H1 (cell line): ENCODE data around the gene PPP1R9A. TPM values are rescaled to one million over a fixed set of nuclear protein-coding genes. Genes with fewer than 3 reads are reported as not detected.

ENCODE experiments used
- CHD1 ChIP-seq: IDR thresholded peaks from 2 replicates; pipeline ENCODE4 v1.6.1; 2012; ENCODE audit warnings: low read depth, low read length, improper control_type of control experiment
- GABPA ChIP-seq: IDR thresholded peaks from 2 replicates; pipeline ENCODE4 v1.6.1; 2011; ENCODE audit warnings: mild to moderate bottlenecking, low read length, moderate library complexity, borderline replicate concordance; ENCODE audit not compliant: insufficient read depth
- SP2 ChIP-seq: IDR thresholded peaks from 2 replicates; pipeline ENCODE4 v1.6.1; 2012; ENCODE audit warnings: mild to moderate bottlenecking, low read length, inconsistent platforms
- YY1 ChIP-seq: IDR thresholded peaks from 2 replicates; pipeline ENCODE4 v1.6.1; 2011; ENCODE audit warnings: low read depth, mild to moderate bottlenecking, low read length
- polyA plus RNA-seq, 7 experiments: library from polyadenylated mRNA; depleted of rRNA in 3 of 7; stranded (reverse) in 5 of 7; unstranded in 2 of 7; fragments of >200 nt in 5 of 7; fragments of 200-250 nt in 2 of 7; gene quantifications; 1 replicate in 5 of 7; 2 replicates in 1 of 7; 4 replicates in 1 of 7; pipeline versions ENCODE4 v1.2.1 to v1.2.3, GENCODE V29; 2011 to 2013; ENCODE audit warnings: missing spikeins in 2 of 7, mixed read lengths in 2 of 7
- total RNA-seq: library from RNA; stranded (reverse); fragmentation: NEBNext Ultra II Directional; extraction: Animal tissue kit (Norgen Biotek cat#: 25700); gene quantifications from 2 replicates; pipeline ENCODE4 v1.2.1, GENCODE V29; 2021

The PPP1R9A gene
- total and polyA plus RNA-seq, 2 of the 8 experiments (the other 6 are each of a cell fraction or from before 2014, with no cell fraction given): 3.0 to 20.3 TPM

GRCh38 chr7:94973844-94974243 lies 66.5 kb downstream of the PPP1R9A start (continued):
- no peak for TF ChIP-seq SP2
- no peak for TF ChIP-seq YY1
- no peak for TF ChIP-seq CHD1
- TF ChIP-seq GABPA: no peak
